GM23248 (cell line): ENCODE measurements around the gene CCNY.

Source experiments
- EZH2 ChIP-seq: fragments of 200-600 bp; sonication (generic); IDR thresholded peaks from 2 replicates; pipeline ENCODE4 v1.6.1; 2018; ENCODE audit warnings: antibody characterized with exemption, mild to moderate bottlenecking; ENCODE audit not compliant: insufficient read depth, poor library complexity, severe bottlenecking
- EZH2phosphoT487 ChIP-seq: fragments of 200-600 bp; sonication (generic); IDR thresholded peaks from 2 replicates; pipeline ENCODE4 v1.6.1; 2018; ENCODE audit warnings: antibody characterized with exemption, moderate library complexity, mild to moderate bottlenecking, low read depth; ENCODE audit not compliant: insufficient read depth

GRCh38 chr10:35467186-35467585 is 130.9 kb downstream of the CCNY start:
- TF ChIP-seq EZH2phosphoT487, result no peak
- TF ChIP-seq EZH2, result no peak
